NCI-H748 (cell line): ENCODE results near the gene ADAMTS20.
A peak's percentile ranks its signal among the peaks of the same experiment; 100 is the strongest.
"Not testable (repeated sequence)": the region's sequence is repeated elsewhere in the genome, so short reads cannot be mapped to it uniquely, and the experiment has no call there.

ENCODE experiments used
- DNase-seq: peaks from one replicate; lab custom pipeline; 2025; ENCODE audit not compliant: unreplicated experiment; lab: John Stamatoyannopoulos, UW

The ADAMTS20 gene

GRCh38 chr12:43370263-43370662, 181.7 kb downstream of the ADAMTS20 start:
- DNase-seq, result no peak

DNA sequence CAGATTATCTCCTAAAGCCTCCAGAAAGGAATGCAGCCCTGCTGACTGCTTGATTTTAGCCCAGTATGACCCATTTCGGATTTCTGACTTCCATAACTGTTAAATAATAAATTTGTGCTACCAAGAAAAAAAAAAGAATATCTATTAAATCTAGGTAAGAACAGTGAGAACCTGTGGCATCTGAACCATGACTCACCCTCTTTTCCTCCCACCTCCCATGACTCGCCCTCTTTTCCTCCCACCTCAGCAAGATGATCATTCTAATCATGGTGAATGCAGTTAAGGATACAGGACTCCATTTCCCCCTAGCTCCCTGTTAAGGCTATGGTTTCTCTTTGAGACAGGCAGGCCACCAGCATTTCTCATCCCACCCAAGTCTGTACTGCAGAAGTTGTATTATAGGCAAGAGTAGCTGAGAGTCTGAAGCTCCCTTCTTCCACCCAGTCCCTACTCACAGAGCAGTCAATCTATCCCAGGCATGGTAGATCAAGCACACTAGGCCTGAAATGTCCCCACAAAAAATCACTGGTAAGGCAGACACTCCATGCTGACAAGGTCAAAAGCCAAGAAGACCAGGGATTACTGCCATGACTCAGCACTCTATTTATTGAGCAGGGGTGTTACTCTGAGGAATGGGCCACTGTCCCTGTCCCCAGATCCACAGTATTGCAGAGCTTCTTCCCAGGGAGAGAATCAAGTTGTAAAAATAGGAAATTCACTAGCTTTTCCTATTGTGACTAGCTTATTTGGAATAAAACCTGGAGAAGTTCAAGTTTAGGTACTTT, 188.9 kb downstream of the ADAMTS20 start:
- no peak for DNase-seq

GRCh38 chr12:43361031-43361710, 190.8 kb downstream of the ADAMTS20 start:
- DNase-seq, result no peak

DNA sequence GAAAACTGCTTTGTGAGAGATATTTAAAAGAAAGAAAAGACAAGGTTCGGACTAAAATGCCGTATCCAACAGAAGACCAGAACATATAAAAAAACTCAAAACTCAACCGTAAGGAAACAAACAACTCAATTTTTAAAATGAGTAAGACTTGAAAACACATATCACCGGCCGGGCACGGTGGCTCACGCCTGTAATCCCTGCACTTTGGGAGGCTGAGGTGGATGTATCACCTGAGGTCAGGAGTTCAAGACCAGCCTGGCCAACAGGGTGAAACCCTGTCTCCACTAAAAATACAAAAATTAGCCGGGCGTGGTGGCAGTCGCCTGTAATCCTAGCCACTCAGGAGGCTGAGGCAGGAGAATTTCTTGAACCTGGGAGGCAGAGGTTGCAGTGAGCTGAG, 192.0 kb downstream of the ADAMTS20 start:
- not testable (repeated sequence) for DNase-seq

GRCh38 chr12:43357141-43357540, 194.9 kb downstream of the ADAMTS20 start:
- no peak for DNase-seq

DNA sequence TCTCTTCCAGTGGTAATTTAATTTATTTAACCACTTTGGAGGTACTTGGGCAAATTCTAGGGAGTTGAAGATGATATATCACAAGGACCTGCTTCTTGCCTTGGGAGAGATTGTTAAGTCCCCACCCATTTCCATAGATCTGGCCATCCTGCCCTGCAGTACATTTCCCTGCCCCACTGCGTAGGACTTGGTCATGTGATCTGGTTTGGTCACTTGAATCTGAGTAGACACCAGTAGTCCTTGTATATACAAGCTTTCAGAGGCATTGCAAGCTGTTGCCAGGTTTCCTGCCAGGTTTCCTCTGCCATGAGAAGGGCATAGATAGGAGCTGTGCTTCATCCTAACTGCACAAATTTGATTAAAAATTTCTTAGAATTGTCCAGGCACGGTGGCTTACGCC, 200.0 kb downstream of the ADAMTS20 start:
- no peak for DNase-seq

DNA sequence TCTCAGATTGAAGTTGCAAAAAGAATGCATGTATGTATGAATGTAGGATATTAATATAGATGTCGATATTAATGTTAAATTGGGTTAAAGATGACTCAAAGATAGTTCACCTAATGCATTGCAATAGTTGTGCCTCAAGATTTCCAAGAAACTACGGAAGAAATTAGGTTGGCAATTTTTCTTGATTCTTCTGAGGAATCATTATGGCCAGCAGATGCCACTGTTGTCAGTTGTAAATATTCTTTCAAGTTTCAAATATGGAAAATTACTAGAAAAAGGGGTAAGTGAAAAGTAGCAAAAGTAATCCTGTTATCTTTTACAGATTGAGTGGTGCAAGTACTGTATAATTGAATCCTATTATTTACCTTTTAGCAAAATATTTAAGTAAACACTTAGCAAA, 202.1 kb downstream of the ADAMTS20 start:
- DNase-seq, result no peak

DNA sequence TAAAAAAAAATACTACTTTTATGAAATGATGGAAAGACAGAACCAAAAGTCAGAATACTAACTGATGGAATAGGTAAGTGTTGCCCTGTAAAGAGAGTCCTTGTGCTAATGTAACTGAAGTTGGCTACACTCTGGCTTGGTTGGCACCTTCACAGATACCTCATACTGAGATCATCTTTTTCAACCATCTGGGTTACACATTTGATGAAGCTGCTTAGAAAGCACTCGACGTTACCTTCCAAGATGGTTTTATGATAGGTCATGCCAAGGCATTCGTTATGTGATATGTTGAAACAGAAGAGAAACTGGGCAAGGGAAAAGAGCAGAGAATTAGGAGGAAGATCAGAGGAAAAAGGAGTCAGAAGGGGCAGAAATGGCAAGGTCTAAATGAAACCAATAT, 203.8 kb downstream of the ADAMTS20 start:
- no peak for DNase-seq

GRCh38 chr12:43347026-43347425, 205.0 kb downstream of the ADAMTS20 start:
- DNase-seq, result no peak

GRCh38 chr12:43345023-43345422, 207.0 kb downstream of the ADAMTS20 start:
- no peak for DNase-seq

DNA sequence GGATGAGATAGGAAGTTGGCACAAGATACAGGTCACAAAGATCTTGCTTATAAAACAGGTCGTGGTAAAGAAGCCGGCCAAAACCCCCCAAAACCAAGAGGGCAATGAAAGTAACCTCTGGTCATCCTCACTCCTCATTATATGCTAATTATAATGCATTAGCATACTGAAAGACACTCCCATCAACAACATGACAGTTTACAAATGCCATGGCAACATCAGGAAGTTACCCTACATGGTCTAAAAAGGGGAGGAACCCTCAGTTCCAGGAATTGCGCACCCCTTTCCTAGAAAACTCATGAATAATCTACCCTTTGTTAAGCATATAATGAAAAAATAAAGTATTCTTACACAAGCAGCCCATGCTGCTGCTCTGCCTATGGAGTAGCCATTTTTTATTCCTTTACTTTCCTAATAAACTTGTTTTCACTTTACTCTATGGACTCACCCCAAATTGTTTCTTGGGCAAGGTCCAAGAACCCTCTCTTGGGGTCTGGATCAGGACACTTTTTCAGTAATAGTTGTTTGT, 210.2 kb downstream of the ADAMTS20 start:
- DNase-seq, result not testable (repeated sequence)

GRCh38 chr12:43338848-43339526, 213.0 kb downstream of the ADAMTS20 start:
- DNase-seq, result peak; percentile 81

DNA sequence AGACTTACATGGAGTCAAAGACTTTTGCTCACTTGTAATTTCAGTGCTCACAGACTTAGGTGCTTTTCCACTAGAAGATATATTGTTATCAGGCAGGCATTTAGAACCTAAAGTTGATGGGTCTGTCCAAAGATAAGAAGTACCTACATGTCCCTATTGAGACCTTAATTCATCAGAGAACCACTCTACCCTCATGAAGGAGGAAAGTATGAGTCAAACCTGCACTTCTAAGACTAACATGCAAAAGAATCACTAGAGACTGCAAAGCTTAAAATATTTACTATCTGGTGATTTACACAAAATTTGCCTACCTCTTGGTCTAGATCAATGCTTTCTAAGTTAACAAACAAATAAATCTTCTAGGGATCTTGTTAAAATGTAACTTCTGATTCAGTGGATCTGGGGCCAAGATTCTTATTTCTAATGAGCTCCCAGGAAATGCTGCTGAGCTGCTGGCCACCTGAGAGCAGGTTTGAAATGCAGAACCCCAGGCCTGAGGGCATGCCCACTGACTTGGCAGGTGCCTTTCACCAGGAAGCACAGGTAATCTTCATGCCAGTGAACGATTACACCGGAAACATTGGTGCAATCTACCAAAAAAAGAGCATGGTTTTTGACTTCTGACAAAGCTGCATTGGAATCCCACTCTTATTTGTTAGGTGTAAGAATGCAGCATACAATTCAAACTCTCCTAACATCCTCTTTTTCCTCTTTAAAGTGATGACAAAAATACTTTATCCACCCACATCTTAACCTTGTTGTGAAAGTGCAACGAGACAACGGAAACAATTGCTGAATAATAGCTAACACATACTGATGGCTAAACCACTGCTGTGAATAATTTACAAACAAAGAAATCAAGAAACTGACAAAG, 214.2 kb downstream of the ADAMTS20 start:
- no peak for DNase-seq

DNA sequence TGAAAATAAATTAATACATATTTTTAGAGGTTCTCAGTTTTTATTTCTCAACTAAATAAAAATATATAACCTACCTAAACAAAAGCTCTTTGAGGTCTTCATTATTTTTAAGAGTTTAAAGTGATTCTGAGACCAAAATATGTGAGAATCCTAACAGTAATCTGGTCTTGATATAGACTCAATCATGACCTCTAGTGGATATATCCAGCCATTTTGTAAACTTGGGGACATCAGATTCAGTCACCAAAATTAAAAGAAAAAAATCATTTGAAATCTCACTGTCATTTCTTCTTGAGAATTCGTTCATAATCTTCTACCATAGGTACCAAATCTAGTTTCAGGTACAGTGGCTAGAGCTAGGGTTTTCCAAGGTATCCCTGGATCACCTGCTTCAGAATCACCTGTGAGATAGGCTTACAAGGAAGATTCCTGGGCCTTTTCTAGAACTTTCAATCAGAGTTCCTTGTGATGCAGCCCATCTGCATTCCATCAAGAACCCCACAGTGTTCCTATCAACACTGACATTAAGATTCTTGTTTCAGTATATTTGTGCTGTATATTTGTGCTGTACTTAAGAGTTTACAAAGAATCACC, 214.9 kb downstream of the ADAMTS20 start:
- DNase-seq, result peak; percentile 34

- DNase-seq, result peak; percentile 57
Observed at GRCh38 chr12:43333644-43334043, 218.4 kb downstream of the ADAMTS20 start.

DNA sequence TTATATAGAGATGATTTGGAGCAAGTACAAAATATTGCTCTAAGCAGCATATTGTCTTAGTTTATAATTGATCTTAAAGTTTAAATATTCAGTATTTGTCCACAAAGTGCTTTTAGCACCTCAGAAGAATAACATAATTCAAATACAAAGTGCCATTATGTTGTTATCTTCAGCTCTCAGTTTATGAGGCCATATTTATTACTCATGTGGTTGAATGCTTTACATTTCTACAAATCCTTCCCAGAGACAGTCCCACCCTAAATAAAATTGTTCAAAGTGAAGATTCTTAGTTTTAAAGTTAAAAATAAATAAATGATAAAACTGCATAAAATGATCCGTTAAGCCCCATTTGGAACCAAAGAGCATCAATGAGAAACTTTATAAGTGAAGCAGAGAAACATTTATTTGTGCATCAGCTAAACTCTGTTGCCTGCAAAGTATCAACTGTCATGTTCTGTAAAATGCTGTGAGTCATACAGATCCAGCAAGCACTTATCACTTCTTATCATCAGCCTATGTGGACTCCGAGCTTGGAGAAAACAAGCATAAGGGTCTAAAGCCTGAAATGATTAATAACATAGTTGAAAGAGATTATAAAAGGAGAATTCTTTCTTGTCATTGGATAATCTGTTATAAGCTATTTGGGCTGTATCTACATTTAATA, 218.9 kb downstream of the ADAMTS20 start:
- DNase-seq, result no peak

DNA sequence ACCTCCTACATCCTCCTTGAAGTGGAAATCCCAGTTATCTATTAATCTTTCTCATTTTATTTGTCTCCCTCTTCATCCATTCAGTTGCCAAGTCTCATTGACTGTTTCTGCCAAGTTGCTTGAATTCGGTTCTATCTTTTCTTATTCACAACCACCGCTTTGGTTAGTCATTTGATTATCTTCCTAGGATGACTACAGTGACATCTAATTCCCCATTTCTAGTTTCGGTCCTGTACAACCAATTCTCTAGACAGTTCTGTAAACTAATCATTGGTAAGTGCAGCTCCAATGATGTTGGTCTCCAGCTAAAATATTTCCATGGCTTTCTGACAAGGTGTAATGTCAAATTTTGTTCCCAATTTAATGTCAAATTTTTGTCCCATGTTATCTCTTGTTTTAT, 220.1 kb downstream of the ADAMTS20 start:
- DNase-seq, result no peak

- DNase-seq, result no peak
Observed at GRCh38 chr12:43329375-43329774, 222.6 kb downstream of the ADAMTS20 start.

GRCh38 chr12:43325786-43326185, 226.2 kb downstream of the ADAMTS20 start:
- no peak for DNase-seq

DNA sequence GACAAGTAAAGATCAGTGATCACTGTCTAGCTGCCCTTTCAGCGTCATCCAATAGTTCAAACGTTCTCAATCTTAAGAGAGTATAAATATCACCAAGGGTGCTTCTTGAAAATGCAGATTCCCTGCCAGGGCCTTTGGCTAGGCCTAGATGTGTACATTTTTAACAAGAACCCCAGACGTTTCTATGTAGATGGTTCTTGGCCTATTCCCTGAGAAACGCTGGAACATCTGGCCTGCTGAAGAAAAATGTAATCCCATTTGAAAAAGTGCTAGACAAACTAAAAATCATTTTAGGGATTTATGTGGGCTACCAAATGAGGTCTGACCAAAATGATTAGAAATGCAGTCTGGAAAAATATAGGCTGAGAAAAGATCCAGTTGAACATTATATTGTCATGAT, 231.7 kb downstream of the ADAMTS20 start:
- DNase-seq, result no peak
